ENCODE data around the gene TLCD3B.
A peak's percentile ranks its signal among the peaks of the same experiment; 100 is the strongest.
"Not testable (repeated sequence)": the region's sequence is repeated elsewhere in the genome, so short reads cannot be mapped to it uniquely, and the experiment has no call there.

TLCD3B gene

DNA sequence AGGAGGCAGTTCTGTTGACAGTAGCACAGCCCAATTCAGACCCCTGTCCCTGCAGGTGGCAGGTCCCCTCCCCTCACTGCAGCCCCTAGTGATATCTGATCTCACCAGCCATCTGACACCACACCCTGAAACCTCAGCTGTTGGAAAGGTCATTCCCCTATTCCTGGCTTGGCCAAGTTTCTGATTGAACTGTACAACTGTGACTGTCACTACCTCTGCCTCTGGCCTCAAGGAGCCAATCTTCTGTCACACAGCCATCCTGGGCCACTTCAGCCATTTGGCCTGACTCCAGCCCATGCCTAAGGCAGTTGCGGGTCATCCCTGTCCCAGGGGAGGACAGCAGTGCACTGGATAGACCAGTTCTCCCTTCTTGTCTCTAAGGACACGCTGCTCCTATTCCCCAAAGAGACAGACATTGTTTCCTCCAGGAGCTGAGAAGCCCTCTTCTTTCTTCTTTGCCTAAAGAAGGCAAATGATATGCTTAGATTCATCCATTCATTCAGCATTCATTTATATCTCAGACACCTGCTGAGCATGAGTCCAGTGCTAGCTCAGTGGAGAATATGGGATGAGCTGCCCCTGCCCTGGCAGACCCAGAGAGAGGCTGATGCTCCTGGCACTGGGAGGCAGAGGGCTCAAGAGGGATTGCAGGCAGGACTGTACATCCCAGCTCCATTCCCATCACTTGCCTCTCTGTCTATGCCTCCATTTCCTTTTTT, 29.9 kb upstream of the TLCD3B start:
- DNase-seq (ENCODE audit: low spot score) = no peak

DNA sequence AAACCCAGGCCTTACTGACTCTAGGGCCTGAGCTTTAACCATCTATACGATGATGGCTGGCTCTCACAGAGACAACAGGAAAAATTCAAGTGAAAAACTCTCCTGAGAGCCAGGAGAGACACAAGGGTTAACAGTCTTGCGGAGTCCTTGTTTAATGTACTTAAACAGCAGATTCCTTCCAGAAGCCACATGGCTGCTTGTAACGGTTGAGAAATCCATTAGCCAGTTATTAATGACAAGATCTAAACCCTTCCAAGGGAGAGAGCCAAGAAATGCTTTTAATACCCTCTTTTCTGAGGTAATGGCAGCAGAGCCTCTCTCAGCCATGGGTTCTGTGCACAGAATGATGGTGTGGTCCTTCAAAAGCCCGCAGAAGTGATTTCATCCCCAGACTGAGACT, 29.3 kb upstream of the TLCD3B start:
- no peak for DNase-seq (ENCODE audit: low spot score)

DNA sequence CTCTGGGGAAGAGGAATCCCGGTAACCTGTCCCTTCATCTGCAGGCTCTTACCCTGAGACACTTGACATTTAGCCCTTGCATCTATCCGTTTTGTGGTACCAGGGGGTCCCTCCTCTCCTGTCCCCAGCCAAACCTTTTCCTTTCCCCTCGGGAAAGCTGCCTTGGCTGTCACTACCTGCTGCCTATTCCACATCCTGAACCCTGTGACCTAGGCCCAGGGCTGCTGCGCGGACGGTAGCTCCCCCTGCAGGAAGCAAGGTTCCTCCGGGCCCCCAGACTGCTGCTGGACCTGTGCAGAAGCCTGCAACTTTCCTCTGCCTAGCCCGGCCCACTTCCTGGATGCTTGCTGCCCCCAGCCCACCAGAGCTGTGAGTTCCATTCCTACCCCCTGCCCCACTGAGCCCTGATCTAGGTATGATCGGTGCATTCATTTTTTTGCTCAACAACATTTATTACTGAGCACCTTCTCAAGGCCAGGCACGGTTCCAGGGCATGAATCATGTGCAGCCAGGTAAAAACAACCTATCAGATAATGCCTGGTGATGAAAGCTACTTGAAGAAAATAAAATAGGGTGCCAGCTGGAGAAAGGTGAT, 24.0 kb upstream of the TLCD3B start:
- DNase-seq (ENCODE audit: low spot score) = peak; percentile 68

DNA sequence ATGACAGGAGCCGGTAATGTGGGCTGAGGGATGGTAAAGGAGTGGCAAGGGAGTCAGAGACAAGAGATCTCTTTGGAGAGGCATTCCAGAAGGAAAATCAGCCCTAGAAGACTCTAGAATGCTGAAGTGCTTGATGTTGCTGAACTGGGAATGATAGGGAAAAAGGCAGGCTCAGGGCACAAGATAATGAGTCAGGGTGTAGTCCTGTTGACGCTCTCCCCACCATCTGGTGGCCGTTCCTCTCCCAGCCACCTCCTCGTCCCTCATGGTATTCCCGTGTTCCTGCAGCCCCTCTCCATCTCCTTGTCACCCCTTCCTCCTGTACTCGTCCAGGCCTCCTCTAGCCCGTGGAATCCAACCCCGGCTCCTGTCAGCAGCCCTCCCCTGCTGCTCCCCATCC, 23.4 kb upstream of the TLCD3B start:
- DNase-seq (ENCODE audit: low spot score) = no peak

DNA sequence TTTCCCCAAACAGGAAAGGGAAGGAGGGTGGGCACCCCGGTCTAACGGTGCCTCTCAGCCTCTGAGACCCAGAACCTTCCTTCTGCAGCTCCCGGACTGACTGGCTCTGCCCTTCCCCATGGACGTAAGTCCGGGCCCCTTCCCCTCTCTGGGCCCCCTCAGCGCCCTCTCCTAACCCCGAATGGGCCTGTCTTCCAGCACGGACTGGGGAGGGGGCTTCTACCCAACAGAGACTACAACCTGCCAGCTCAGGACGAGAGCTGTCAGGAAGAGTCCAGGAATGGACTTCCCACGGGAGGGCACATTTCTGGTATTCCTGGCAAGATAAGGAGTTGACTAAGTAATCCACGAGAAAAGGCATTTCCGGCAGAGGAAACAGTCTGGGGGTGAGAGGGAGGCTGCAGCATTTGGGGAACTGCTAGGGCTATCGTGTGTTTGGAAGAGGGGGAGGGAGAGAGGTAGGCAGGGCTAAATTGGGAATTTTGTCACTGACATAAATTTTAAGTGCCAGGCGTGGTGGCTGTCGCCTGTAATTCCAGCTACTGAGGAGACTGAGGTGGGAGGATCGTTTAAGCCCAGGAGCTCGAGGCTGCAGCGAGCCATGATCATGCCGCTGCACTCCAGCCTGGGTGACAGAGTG, 22.4 kb upstream of the TLCD3B start:
- no peak for DNase-seq (ENCODE audit: low spot score)

DNA sequence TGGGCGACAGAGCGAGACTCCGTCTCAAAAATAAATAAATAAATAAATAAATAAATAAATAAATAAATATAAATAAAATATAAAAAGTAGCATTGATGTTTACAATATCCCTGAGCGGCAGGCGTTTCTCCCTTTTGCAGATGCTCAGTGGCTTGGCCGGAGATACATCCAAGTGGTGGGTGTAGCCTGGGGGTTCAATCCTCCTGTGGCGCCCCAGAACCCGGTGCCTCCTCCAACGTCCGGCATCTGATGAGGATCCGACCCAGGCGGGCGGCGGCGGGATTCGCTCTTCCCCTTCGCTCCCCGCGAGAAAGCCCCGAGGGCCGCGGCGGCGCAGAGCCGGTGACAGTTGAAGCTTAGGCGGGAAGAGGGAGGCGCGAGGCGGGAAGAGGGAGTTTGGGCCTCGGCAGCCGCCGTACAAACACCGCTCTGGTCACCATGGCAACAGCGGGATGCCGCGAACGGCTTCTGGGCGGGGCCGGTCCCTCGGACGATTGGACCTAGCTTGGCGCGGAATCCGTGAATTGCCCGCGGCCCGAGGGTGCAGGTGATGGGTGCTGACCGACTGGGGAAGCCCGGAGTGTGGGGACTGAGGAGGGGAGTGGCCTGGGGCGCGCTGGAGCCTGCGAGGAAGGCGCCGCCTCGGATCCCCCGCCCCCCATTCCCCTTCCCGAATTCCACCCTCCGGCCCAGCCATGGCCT, 21.8 kb upstream of the TLCD3B start:
- peak; percentile 92 for DNase-seq (ENCODE audit: low spot score)

DNA sequence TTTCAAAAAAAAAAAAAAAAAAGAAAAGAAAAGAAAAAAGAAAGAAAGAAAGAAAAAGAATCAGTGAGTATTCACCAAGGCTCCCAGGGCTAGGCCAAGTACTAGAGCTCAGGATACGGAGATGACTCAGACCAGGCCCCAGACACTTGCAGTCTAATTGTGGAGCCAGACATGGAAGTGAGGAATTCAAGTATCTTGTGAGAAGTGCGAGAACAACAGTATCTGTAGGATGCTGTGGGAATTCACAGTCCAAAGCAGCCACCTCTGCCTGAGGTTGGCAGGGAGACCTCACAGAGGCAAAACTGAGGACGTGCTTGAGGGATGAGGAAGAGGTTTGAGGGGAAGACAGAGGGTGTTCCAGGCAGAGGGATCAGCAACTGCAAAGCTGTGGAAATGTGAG, 20.4 kb upstream of the TLCD3B start:
- peak; percentile 62 for DNase-seq (ENCODE audit: low spot score)

DNA sequence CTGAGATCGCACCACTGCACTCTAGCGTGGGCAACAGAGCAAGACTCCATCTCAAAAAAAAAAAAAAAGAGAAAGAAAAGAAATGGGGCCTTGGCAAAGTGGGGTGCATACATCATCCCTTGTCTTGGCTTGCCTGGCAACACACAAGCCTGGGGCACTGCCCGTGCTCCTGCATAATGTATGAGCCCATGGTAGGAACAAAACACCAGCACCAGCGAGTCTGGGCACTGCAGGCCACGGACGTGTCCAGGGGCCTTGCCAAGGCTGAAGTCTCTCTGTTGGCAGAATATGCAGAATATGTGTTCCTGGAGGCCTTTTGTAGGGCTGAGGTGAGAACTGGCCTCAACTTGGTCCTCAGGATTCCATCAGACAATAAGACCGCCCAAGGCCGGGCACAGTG, 18.8 kb upstream of the TLCD3B start:
- no peak for DNase-seq (ENCODE audit: low spot score)

DNA sequence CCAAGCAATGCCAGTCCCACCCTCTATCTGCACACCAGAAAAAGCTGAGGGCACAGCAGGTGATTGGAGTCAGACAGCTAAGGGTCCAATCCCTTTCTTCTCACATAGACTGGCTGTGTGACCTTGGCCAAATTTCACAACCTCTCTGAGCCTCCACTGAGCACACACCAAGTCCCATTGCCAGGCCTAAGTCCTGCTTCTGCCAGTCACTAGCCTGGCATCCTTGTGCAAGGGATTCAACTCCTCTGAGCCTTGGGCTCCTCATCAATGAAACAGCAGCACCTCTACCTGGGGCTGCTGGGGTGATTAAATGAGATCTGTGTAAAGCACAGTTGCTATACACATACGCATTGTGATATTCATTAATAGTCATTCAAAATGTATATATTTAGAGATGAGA, 15.5 kb upstream of the TLCD3B start:
- no peak for DNase-seq (ENCODE audit: low spot score)

DNA sequence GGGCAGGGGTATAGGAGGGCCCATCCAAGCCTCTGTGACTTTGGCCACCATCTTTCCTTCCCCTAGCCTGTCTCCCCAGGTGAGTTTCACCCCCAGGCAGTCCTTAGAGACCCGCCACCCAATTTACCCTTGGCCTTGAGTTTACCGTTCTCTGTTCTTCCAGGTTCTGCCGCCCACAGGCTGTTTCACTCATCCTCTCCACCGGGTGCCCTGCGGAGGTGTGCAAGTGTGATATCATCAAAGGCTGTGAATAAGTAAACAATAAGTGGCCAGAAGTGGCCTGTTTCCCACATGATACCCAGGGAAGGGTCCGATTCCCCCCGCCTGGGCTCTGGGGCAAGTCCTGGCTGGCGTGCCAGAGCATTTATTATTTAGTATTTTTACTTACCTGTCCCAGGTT, 15.1 kb upstream of the TLCD3B start:
- DNase-seq (ENCODE audit: low spot score) = no peak

DNA sequence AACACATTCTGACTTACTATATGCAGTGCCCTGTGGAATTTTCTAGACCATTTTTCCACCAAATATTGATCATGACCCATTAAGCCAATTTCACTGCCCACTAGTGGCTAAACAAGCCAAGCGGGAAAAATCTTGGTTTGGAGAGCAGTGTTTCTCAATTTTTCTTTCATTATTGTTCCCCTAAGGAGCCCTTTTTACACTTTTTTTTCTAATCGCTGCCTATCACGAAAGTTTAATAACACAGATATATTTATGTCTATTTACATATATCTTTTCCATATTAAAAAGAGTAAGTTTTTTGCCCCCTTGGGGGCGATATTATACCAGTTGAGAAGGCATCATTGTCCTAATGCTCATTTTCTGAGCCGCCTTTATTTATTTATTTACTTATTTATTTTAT, 10.8 kb upstream of the TLCD3B start:
- DNase-seq (ENCODE audit: low spot score) = no peak

DNA sequence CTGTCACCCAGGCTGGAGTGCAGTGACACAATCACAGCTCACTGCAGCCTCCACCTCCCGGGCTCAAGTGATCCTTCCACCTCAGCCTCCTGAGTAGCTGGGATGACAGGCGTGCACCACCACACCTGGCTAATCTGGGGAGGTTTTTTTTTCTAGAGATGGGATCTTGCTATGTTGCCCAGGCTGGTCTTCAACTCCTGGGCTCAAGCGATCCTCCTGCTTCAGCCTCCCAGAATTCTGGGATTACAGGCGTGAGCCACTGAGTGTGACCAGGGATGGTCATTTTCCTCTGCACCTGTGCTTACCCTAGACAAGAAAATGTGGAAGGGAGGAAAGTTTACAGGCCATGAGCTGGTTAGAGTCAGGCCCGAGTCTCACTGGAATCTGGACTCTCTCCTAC, 9.6 kb upstream of the TLCD3B start:
- DNase-seq (ENCODE audit: low spot score) = not testable (repeated sequence)

DNA sequence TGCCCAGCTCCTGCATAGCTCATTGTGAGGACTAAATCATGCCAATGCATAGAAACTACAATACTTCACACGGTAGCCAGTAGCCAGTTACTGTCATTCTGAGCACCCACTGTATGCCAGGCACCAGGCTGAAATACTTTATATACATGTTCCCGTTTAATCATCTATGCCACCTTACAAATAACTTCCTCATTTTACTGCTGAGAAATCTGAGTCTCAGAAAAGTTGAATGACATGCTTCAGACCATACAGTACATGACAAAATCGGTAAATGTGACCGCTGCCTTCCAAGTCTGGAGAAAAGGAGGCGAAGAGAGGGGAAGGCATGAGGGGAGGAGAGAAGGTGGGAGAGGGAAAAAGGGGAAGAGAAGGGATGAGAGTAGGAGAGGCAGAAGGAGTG, 9.2 kb upstream of the TLCD3B start:
- DNase-seq (ENCODE audit: low spot score) = no peak

DNA sequence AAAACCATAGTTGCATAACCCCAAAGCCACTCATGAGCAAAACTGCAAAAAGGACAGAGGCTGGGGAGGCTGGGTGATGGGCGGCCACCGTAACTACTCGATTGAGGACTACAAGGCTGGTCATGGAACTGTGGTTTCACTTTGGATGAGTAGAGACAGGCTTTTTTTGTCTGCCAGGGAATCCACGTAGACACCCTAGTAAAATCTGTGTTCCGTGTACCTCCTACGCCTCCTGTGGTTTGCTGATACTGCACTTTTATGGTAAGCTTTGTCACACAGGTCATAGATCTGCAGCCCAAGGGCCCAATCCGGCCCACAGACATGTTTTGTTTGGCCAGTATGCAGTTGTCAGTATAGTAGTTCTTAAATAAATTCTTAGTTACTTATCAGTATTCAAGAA, 2.2 kb upstream of the TLCD3B start:
- peak; percentile 46 for DNase-seq (ENCODE audit: low spot score)

DNA sequence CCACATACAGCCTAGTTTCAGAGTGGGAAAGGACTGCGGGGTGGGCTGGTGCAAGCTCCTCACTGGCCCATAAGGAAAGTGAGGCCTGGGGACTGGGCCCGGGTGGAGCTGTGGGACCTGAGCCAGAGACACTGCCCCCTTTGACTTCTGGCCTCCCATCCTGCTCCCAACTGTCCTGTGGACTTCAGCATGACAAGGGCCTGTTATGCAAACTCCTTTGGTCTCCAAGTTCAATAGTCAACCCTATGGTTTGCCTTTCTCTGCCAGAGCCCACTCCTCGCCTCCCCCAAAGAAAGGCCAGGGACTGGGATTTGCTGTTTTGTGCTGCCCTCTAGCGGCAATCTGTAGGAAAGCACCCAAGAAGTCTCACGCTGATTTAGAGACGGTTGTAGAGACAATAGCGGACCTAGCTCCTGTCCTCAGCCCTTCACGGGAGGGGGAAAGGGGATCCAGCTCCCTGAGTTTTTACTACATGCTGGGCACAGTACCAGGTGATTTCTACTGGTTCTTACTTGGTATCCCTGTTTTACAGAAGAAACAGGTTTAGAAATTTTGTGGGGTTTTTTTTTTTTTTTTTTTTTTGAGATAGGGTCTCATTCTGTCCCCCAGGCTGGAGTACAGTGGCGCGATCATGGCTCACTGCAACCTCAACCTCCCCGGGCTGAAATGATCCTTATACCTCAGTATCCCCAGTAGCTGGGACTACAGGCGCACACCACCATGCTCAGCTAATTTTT, 1.2 kb upstream of the TLCD3B start:
- peak; percentile 66 for DNase-seq (ENCODE audit: low spot score)

DNA sequence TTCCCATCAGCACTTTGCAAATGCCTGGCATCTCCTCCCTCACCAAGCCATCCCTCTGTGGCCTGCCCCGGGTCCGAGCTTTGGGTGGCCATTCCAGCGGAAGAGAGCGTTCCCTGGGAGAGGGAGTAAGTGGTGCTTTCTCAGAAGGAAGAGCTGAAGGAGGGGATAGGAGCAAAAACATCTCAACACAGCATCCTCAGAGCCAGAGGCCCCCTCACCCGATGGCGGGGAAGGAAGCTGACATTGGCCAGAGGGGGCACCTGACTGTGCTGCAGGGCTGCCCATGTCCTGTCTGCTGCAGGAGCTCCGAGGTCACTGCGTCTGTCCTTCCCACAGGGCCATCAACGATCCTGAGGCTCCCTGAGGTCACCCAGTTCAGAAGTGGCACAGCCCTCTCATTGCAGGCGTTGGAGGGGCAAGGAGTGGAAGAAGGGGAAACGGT, 427 bp upstream of the TLCD3B start:
- no peak for DNase-seq (ENCODE audit: low spot score)

DNA sequence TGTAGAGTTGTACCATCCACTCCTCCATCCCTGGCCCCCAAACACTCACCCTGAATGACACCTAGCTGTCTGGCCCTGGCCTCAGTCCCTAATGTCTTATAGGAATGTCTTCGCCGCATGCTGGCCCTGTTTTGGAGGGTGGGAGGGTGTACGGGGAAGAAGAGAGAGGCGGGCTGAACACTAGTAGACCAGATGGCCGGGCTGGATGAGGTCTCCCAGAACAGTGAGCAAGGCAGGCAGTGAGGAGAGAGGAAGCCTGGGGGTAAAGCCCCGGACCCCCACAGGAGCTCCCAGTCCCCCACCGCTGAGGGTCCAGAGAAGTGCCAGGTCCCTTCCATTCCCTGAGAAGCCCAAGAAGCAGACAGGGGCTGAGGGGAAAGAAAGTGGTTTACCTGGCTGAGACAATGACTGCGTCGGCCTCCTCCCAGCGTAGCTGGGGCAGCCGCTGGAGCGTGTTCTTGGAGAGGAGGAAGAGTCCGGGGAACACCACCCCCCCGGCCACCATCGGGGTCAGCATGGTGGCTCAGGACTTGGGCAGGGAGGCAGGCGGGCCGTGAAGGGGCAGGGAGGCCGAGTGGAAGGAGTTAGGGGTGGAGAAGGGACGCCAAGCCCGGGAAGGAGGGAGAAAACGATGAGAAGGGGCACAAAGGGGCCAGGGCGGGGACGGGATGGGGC, 923 bp downstream of the TLCD3B start:
- no peak for DNase-seq (ENCODE audit: low spot score)

DNA sequence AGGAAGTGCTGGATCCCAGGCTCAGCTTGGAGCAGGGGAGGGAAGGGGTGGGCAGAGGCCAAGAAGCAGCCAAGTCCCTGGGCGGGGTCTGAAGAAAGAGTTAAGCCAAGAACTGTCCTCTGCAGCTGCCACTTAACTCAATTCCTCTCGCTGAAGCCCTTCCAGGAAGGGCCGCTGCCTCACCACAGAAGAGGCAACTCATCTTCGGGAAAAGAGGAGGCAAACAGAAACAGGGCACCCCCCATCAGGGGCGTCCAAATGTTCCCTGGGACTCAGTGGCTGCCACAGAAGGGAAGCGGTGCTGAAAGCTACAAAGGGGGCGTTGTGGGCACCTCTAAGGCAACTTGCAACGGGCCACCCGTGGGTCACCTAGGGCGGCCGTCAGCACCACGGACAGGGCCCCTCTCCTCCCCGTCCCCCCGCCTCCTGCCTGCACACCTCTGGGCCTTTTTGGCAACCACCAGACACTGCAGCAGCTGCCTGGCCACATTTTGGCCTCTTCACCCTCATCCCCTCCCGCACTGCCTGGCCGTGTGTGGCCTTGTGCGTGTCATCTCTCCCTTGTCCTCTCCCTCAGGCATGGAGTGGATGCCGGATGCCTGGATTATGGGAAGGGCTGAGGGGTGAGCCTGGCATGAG, 2.5 kb downstream of the TLCD3B start:
- no peak for DNase-seq (ENCODE audit: low spot score)

DNA sequence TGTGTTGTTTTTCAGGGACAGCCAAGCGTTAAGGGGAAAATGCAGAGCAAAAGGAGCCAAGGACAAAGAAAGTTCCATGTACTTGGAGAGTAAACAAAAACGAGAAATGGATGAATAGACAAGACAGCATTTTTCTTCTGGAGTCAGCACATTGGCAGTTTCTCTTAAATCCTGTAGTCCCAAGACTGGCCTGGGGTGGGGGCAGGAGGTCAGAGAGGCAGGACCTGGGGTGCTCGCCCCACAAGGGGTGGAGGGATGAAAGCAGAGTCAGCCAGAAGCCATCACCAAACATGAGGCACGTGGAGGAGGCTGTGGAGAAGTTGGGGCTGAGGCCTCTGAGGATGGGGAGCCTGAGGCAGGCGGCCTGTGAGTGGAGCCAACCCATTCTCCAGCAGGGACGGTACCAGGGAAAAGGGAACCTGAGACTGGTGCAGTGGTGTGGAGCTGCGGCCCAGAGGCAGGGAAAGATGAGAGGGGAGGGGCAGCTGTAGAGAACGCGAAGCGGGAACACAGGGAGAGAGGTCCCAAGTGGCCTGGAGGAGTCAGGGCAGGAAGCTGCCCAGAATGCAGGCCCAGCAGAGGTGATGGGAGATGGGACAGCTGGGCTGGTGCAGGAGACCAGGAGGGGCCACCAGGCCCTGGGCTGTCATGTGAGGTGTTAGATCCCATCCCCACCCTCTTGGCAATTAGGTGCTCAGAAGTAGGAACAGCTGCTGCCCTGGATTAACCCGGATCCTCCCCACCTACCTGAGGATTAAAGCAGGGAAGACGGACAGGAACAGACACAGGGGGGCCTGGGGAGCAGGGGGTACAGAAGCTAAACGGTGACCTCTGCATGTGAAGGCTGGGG, 3.3 kb downstream of the TLCD3B start:
- no peak for DNase-seq (ENCODE audit: low spot score)

DNA sequence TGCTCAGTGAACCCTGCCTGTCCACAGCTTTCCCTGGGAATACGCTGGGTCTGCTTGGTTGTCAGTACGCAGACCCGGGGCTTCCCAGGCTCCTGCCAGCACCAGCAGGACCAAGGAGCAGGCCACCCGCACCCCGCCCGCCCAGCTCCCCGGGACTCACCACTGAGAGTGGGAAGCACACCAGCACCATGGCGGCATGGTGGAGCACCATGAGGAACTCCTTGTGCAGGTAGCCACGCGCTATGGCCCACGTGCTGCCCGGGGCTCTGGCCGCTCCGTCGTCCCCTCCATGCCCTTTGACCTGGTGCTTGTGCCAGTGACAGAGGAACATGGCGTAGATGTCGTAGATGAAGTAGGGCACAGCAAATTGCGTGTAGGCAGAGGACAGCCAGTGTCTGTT, 4.6 kb downstream of the TLCD3B start:
- DNase-seq (ENCODE audit: low spot score) = no peak

Data from kidney tubule cell (primary cell).